AG09319 (cell line): Measurements from ENCODE around the gene IFT20.
"Not testable (repeated sequence)": the region's sequence is repeated elsewhere in the genome, so short reads cannot be mapped to it uniquely, and the experiment has no call there.

Experiments used
- DNase-seq: peaks from one replicate; pipeline ENCODE4 v3.0.0-alpha.2; 2010; ENCODE audit warnings: low read depth; ENCODE audit errors: extremely low read depth
- CTCF ChIP-seq: IDR thresholded peaks from 2 replicates; pipeline ENCODE4 v1.5.1; 2011; ENCODE audit warnings: low read depth, mild to moderate bottlenecking, inconsistent platforms, low read length, moderate library complexity

Gene IFT20

GRCh38 chr17:28295677-28296578 lies 39.3 kb downstream of the IFT20 start:
- no peak for TF ChIP-seq CTCF
- DNase-seq, result no peak

- TF ChIP-seq CTCF, result no peak
- DNase-seq, result no peak
These were observed 41.3 kb downstream of the IFT20 start for GRCh38 chr17:28293994-28294393.

GRCh38 chr17:28292878-28293277 lies 42.4 kb downstream of the IFT20 start:
- not testable (repeated sequence) for DNase-seq

GRCh38 chr17:28291780-28292330 lies 43.4 kb downstream of the IFT20 start:
- no peak for TF ChIP-seq CTCF
- no peak for DNase-seq

GRCh38 chr17:28290703-28291102 lies 44.6 kb downstream of the IFT20 start:
- DNase-seq, result no peak
- no peak for TF ChIP-seq CTCF

GRCh38 chr17:28285965-28286364 lies 49.3 kb downstream of the IFT20 start:
- TF ChIP-seq CTCF, result no peak

DNA sequence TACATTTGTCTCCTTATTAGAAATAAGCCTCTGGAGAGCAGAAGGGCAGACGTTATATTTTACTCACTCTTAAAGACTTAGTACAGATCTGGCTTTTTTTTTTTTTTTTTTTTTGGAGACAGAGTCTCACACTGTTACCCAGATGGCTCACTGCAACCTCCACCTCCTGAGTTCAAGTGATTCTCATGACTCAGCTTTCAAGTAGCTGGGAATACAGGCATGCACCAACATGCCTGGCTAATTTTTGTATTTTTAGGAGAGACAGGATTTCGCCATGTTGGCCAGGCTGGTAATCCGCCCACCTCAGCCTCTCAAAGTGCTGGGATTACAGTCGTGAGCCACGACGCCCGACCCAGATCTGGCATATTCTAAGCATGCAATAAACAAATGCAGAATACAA lies 52.7 kb downstream of the IFT20 start:
- no peak for TF ChIP-seq CTCF
- DNase-seq, result peak; percentile 60

More at GRCh38 chr17:28285965-28286364, 49.3 kb downstream of the IFT20 start:
- no peak for DNase-seq
